Measurements from ENCODE around the gene TOMM20L. TPM values are rescaled to one million over a fixed set of nuclear protein-coding genes. Genes with fewer than 3 reads are reported as not detected.

Gene TOMM20L
- total RNA-seq, 1 experiment from 2014 or later, result not detected

GRCh38 chr14:58430156-58430555, 34.4 kb downstream of the TOMM20L start:
- peaks cover 35% of the 10 kb centered on the region for H3K79me2 ChIP-seq (ENCODE audit: low read depth)
- H3K9me3 ChIP-seq (ENCODE audit: insufficient read depth, low read depth), result no peaks in the 10 kb centered on the region
- H3K4me2 ChIP-seq, result 0 out of 2 replicates have a peak overlapping the region, but pooled peaks have one; percentile 90
- no peaks in the 10 kb centered on the region for H4K20me1 ChIP-seq (ENCODE audit: insufficient read depth)
- no peak overlapping the region for H3K4me3 ChIP-seq
- peaks cover 22% of the 10 kb centered on the region for H3K4me1 ChIP-seq (replicated peaks; ENCODE audit: insufficient read depth)
- H3K27ac ChIP-seq, result no peak overlapping the region
- 0 out of 2 replicates have a peak, but pooled peaks cover 5% of the 10 kb centered on the region for H3K36me3 ChIP-seq (ENCODE audit: low read depth)
- peaks cover 13% of the 10 kb centered on the region; the same call in 1 of the 2 replicates for H3F3A ChIP-seq (ENCODE audit: insufficient read depth, low read depth)
- ChIA-PET POLR2A (ENCODE audit: unreplicated experiment) (no interaction called here), CTCF (no interaction called here)
- TF ChIP-seq EZH2 (IDR thresholded peaks at IDR 0.05; ENCODE audit: low read depth) (no peak), CTCF (conservative IDR thresholded peaks at IDR 0.05) (no peak)
- H2AFZ ChIP-seq, result no peak overlapping the region
- no peaks in the 10 kb centered on the region for H3K27me3 ChIP-seq (ENCODE audit: insufficient read depth, low read depth)
- no peaks in the 10 kb centered on the region for H3K9me2 ChIP-seq (ENCODE audit: insufficient read depth)
- no TSS peak for BruUV-seq (replicated peaks)
- intact Hi-C loops (cut with micrococcal nuclease; ENCODE audit: unreplicated experiment), result no loop called here
- no peak for DNase-seq

GRCh38 chr14:58439476-58439875, 43.7 kb downstream of the TOMM20L start:
- no peak overlapping the region for H2AFZ ChIP-seq
- no peaks in the 10 kb centered on the region for H3K27me3 ChIP-seq (ENCODE audit: insufficient read depth, low read depth)
- ChIA-PET CTCF (no interaction called here), POLR2A (ENCODE audit: unreplicated experiment) (no interaction called here)
- H3K9me3 ChIP-seq (ENCODE audit: insufficient read depth, low read depth), result no peaks in the 10 kb centered on the region
- no peak for DNase-seq
- no peak overlapping the region for H3K4me3 ChIP-seq
- intact Hi-C loops (cut with micrococcal nuclease; ENCODE audit: unreplicated experiment), result no loop called here
- H3K79me2 ChIP-seq (ENCODE audit: low read depth), result no peaks in the 10 kb centered on the region
- 0 out of 2 replicates have a peak, but pooled peaks cover 3% of the 10 kb centered on the region for H3K36me3 ChIP-seq (ENCODE audit: low read depth)
- no peak overlapping the region for H3K4me2 ChIP-seq
- no peaks in the 10 kb centered on the region for H3F3A ChIP-seq (ENCODE audit: insufficient read depth, low read depth)
- no peaks in the 10 kb centered on the region for H3K4me1 ChIP-seq (replicated peaks; ENCODE audit: insufficient read depth)
- no peaks in the 10 kb centered on the region for H4K20me1 ChIP-seq (ENCODE audit: insufficient read depth)
- no peaks in the 10 kb centered on the region for H3K9me2 ChIP-seq (ENCODE audit: insufficient read depth)
- no peak overlapping the region for H3K27ac ChIP-seq
- TF ChIP-seq EZH2 (IDR thresholded peaks at IDR 0.05; ENCODE audit: low read depth), result no peak
- TF ChIP-seq CTCF (conservative IDR thresholded peaks at IDR 0.05), result no peak
- no TSS peak for BruUV-seq (replicated peaks)

- H3K9me3 ChIP-seq (ENCODE audit: insufficient read depth, low read depth), result no peaks in the 10 kb centered on the region
- H3K4me1 ChIP-seq (replicated peaks; ENCODE audit: insufficient read depth), result no peaks in the 10 kb centered on the region
- H3K79me2 ChIP-seq (ENCODE audit: low read depth), result no peaks in the 10 kb centered on the region
- H3K27me3 ChIP-seq (ENCODE audit: insufficient read depth, low read depth), result no peaks in the 10 kb centered on the region
- ChIA-PET POLR2A (ENCODE audit: unreplicated experiment) (no interaction called here), CTCF (no interaction called here)
- no peak for DNase-seq
- no TSS peak for BruUV-seq (replicated peaks)
- H3K4me3 ChIP-seq, result no peak overlapping the region
- intact Hi-C loops (cut with micrococcal nuclease; ENCODE audit: unreplicated experiment), result no loop called here
- no peak overlapping the region for H3K27ac ChIP-seq
- no peak overlapping the region for H2AFZ ChIP-seq
- no peaks in the 10 kb centered on the region for H3F3A ChIP-seq (ENCODE audit: insufficient read depth, low read depth)
- 0 out of 2 replicates have a peak, but pooled peaks cover 3% of the 10 kb centered on the region for H3K36me3 ChIP-seq (ENCODE audit: low read depth)
- no peak overlapping the region for H3K4me2 ChIP-seq
- no peaks in the 10 kb centered on the region for H3K9me2 ChIP-seq (ENCODE audit: insufficient read depth)
- TF ChIP-seq EZH2 (IDR thresholded peaks at IDR 0.05; ENCODE audit: low read depth) (no peak), CTCF (conservative IDR thresholded peaks at IDR 0.05) (no peak)
- no peaks in the 10 kb centered on the region for H4K20me1 ChIP-seq (ENCODE audit: insufficient read depth)
Measured at GRCh38 chr14:58444627-58445026, 48.9 kb downstream of the TOMM20L start.
